HEK293T (cell line): Measurements from ENCODE around the gene GRK4.
A peak's percentile ranks its signal among the peaks of the same experiment; 100 is the strongest.

ENCODE experiments used
- CTCF ChIA-PET: fragments of 350-600 bp; formaldehyde crosslinking; extraction: SDS; loops from one replicate; lab custom pipeline; 2021; ENCODE audit warnings: antibody characterized with exemption, inconsistent platforms; lab: Yijun Ruan, JAX
- POLR2A ChIA-PET: fragments of 350-600 bp; formaldehyde crosslinking; extraction: SDS; loops from one replicate; lab custom pipeline; 2020; ENCODE audit warnings: antibody characterized with exemption, inconsistent platforms; lab: Yijun Ruan, JAX
- DNase-seq: peaks from one replicate; pipeline ENCODE4 v3.0.0; 2012; ENCODE audit warnings: mixed read lengths; ENCODE audit errors: extremely low spot score
- ARNT ChIP-seq: fragments of 450-650 bp; IDR thresholded peaks from 2 replicates; pipeline ENCODE4 v1.6.1; 2017; ENCODE audit warnings: mild to moderate bottlenecking
- BHLHE40 ChIP-seq: fragments of 450-650 bp; IDR thresholded peaks from 2 replicates; pipeline ENCODE4 v1.6.1; 2016; ENCODE audit warnings: mild to moderate bottlenecking, moderate library complexity, borderline replicate concordance
- CTBP1 ChIP-seq: fragments of 450-650 bp; IDR thresholded peaks from 2 replicates; pipeline ENCODE4 v1.6.1; 2016; ENCODE audit warnings: borderline replicate concordance
- ELF4 ChIP-seq: fragments of 450-650 bp; IDR thresholded peaks from 2 replicates; pipeline ENCODE4 v1.6.1; 2017; ENCODE audit warnings: antibody characterized with exemption
- FOXA1 ChIP-seq: fragments of 450-650 bp; IDR thresholded peaks from 2 replicates; pipeline ENCODE4 v1.6.1; 2016; ENCODE audit warnings: mild to moderate bottlenecking
- FOXK2 ChIP-seq: fragments of 450-650 bp; IDR thresholded peaks from 2 replicates; pipeline ENCODE4 v1.6.1; 2016; ENCODE audit warnings: mild to moderate bottlenecking
- FOXM1 ChIP-seq: fragments of 450-650 bp; IDR thresholded peaks from 2 replicates; pipeline ENCODE4 v1.6.1; 2017; ENCODE audit warnings: mild to moderate bottlenecking, borderline replicate concordance
- HDGF ChIP-seq: fragments of 450-650 bp; IDR thresholded peaks from 2 replicates; pipeline ENCODE4 v1.6.1; 2017; ENCODE audit warnings: antibody characterized with exemption, borderline replicate concordance
- L3MBTL2 ChIP-seq: fragments of 450-650 bp; conservative IDR thresholded peaks from 2 replicates; pipeline ENCODE4 v1.6.1; 2016; ENCODE audit warnings: mild to moderate bottlenecking
- LEF1 ChIP-seq: fragments of 450-650 bp; IDR thresholded peaks from 2 replicates; pipeline ENCODE4 v1.6.1; 2017; ENCODE audit warnings: mild to moderate bottlenecking, borderline replicate concordance
- NFRKB ChIP-seq: fragments of 450-650 bp; IDR thresholded peaks from 2 replicates; pipeline ENCODE4 v1.6.1; 2016; ENCODE audit warnings: mild to moderate bottlenecking, moderate library complexity
- PKNOX1 ChIP-seq: fragments of 450-650 bp; IDR thresholded peaks from 2 replicates; pipeline ENCODE4 v1.6.1; 2016
- SP1 ChIP-seq: fragments of 450-650 bp; IDR thresholded peaks from 2 replicates; pipeline ENCODE4 v1.6.1; 2017
- SUZ12 ChIP-seq: fragments of 450-650 bp; IDR thresholded peaks from 2 replicates; pipeline ENCODE4 v1.6.1; 2016; ENCODE audit warnings: mild to moderate bottlenecking
- TARDBP ChIP-seq: fragments of 450-650 bp; IDR thresholded peaks from 2 replicates; pipeline ENCODE4 v1.6.1; 2016
- ZNF384 ChIP-seq: fragments of 450-650 bp; IDR thresholded peaks from 2 replicates; pipeline ENCODE4 v1.6.1; 2016

Gene GRK4

DNA sequence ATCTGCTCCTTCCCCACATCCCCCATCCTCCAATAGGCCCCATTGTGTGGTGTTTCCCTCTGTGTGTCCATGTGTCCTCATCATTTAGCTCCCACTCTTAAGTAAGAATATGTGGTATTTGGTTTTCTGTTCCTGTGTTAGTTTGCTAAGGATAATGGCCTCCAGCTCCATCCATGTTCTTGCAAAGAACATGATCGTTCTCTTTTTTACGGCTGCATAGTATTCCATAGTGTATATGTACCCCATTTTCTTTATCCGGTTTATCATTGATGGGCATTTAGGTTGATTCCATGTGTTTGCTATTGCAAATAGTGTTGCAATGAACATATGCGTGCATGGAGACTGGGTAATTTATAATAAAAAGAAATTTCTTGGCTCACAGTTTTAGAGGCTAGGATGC is 31.5 kb downstream of the GRK4 start:
- TF ChIP-seq BHLHE40 (no peak), ARNT (no peak), TARDBP (no peak), FOXA1 (no peak), PKNOX1 (no peak), CTBP1 (no peak), SUZ12 (no peak), L3MBTL2 (no peak)
- CTCF ChIA-PET, result interaction anchor here (0.9 kb wide), 1 partner anchor 17 kb away, joined by 4 read pairs; no protein-coding TSS in a partner anchor
- POLR2A ChIA-PET, result no interaction called here

GRCh38 chr4:2995546-2996265 is 32.3 kb downstream of the GRK4 start:
- ChIA-PET CTCF (interaction anchor here (0.9 kb wide), 1 partner anchor 18 kb away, joined by 3 read pairs; no protein-coding TSS in a partner anchor), POLR2A (interaction anchor here (0.7 to 1.0 kb wide), 2 partner anchors 33 to 42 kb away, joined by 3 to 5 read pairs; partner anchors contain the start of genes GRK4 and NOP14)
- DNase-seq, result no peak
- TF ChIP-seq HDGF, result no peak
- no peak for TF ChIP-seq SP1
- no peak for TF ChIP-seq NFRKB
- no peak for TF ChIP-seq SUZ12

More for the DNA sequence above, 31.5 kb downstream of the GRK4 start:
- DNase-seq, result no peak

GRCh38 chr4:2996415-2996814 is 33.0 kb downstream of the GRK4 start:
- no peak for TF ChIP-seq FOXM1
- no peak for TF ChIP-seq TARDBP
- TF ChIP-seq SP1, result no peak
- no peak for TF ChIP-seq ARNT
- TF ChIP-seq ELF4, result no peak
- no peak for TF ChIP-seq FOXA1
- TF ChIP-seq FOXK2, result no peak
- no peak for TF ChIP-seq ZNF384
- TF ChIP-seq NFRKB, result no peak
- TF ChIP-seq HDGF, result no peak
- TF ChIP-seq BHLHE40, result no peak
- TF ChIP-seq LEF1, result no peak
- no peak for TF ChIP-seq PKNOX1
- TF ChIP-seq L3MBTL2, result no peak
- TF ChIP-seq CTBP1, result no peak
- TF ChIP-seq SUZ12, result no peak
- no peak for DNase-seq
- ChIA-PET CTCF (interaction anchor here (0.8 to 0.9 kb wide), 2 partner anchors 13 to 17 kb away, joined by 3 to 8 read pairs; no protein-coding TSS in a partner anchor), POLR2A (interaction anchor here (1.0 kb wide), 1 partner anchor 33 kb away, joined by 5 read pairs; the partner anchor contains the start of genes GRK4 and NOP14)

- no peak for DNase-seq
- ChIA-PET CTCF (no interaction called here), POLR2A (no interaction called here)
- TF ChIP-seq SUZ12, result no peak
- no peak for TF ChIP-seq PKNOX1
- TF ChIP-seq BHLHE40, result no peak
- TF ChIP-seq NFRKB, result no peak
- TF ChIP-seq ELF4, result no peak
- no peak for TF ChIP-seq CTBP1
- no peak for TF ChIP-seq LEF1
- TF ChIP-seq ARNT, result no peak
- TF ChIP-seq SP1, result no peak
Observed at GRCh38 chr4:3007724-3008123, 44.4 kb downstream of the GRK4 start.

DNA sequence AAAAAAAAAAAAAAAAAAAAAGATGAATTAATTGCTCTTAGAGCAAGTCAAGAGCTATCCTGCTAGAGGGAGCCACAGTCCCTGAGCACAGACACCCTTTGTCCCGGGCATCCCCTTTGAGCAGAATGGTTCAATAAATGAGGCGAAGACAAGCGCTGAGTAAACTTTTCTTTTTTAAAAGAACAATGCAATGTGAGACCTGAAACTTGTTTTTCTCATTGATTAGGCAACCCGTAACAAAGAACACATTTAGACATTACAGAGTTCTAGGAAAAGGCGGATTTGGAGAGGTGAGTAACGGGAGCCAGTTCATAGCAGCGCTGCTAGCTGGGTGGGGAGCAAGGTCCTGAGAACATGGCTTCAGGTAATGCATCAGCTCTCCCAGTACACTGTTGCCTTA is 46.1 kb downstream of the GRK4 start:
- DNase-seq, result no peak
- TF ChIP-seq FOXK2, result no peak
- TF ChIP-seq ZNF384, result peak; percentile 82
- ChIA-PET POLR2A (no interaction called here), CTCF (interaction anchor here (0.6 to 1.1 kb wide), 2 partner anchors 13 to 472 kb away, joined by 3 to 8 read pairs; no protein-coding TSS in a partner anchor)

DNA sequence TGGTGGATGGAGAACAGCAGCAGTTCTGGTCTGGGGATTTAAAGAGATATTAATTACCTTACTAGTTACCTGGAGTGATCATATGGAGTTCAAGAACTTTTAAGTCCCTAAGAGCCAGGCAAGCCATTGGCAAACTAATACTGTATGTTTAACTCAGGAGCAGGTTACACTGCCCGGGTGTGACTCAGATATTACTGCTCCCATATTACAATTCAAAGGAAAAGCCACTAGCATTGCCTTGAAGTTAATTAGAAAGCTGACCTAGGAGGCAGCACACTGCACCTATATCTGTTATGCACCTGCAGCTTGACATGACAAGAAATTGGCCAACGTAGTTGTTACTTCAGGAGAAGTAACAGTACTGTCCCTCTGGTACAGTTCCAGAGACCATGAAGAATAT is 47.2 kb downstream of the GRK4 start:
- no peak for DNase-seq
- no peak for TF ChIP-seq FOXA1
- TF ChIP-seq SUZ12, result no peak
- no peak for TF ChIP-seq ELF4
- TF ChIP-seq HDGF, result no peak
- no peak for TF ChIP-seq FOXM1
- no peak for TF ChIP-seq L3MBTL2
- no peak for TF ChIP-seq NFRKB
- TF ChIP-seq FOXK2, result no peak
- no peak for TF ChIP-seq BHLHE40
- no peak for TF ChIP-seq CTBP1
- TF ChIP-seq ARNT, result no peak
- no peak for TF ChIP-seq SP1
- no peak for TF ChIP-seq PKNOX1
- no peak for TF ChIP-seq TARDBP
- TF ChIP-seq LEF1, result no peak
- no peak for TF ChIP-seq ZNF384
- POLR2A ChIA-PET, result no interaction called here
- CTCF ChIA-PET, result interaction anchor here (0.5 kb wide), 1 partner anchor 34 kb away, joined by 3 read pairs; no protein-coding TSS in a partner anchor
